ENCODE measurements around the gene RUFY4.
"Not testable (repeated sequence)": the region's sequence is repeated elsewhere in the genome, so short reads cannot be mapped to it uniquely, and the experiment has no call there.

RUFY4 gene, protein sequence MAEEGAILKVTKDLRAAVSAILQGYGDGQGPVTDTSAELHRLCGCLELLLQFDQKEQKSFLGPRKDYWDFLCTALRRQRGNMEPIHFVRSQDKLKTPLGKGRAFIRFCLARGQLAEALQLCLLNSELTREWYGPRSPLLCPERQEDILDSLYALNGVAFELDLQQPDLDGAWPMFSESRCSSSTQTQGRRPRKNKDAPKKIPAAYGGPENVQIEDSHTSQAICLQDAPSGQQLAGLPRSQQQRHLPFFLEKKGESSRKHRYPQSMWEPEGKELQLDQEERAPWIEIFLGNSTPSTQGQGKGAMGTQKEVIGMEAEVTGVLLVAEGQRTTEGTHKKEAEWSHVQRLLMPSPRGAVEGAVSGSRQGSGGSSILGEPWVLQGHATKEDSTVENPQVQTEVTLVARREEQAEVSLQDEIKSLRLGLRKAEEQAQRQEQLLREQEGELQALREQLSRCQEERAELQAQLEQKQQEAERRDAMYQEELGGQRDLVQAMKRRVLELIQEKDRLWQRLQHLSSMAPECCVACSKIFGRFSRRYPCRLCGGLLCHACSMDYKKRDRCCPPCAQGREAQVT

DNA sequence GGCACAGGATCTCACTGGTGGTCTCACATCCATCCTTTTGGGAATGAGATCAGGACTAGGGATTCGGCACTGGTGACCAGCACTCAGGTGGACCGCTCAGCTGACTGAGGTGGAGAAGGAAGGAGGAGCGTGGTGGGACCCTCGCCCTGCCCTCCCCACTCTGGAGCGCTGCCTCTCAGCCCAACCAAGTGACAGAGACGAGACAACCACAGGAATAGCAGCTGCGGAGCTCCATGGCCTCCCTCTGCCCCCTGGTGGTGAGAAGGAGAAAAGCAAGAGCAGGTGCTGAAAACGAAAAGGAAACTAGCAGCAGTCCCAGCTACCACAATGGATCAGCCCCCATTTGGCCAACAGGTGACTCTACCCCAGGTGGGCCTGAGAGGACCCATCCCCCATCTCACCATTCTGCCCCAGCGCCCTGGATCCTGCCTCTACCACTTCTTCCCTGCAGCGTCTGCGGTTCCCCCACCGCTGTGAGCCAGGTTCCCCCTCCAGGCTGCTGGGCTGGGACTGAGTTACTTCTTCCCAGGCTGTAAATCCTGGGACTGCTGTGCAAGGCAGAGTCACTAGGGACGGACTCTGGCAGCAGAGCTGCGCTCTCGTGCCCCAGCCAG, at the start of gene RUFY4:
RUFY4 (plus strand) TSS at position 533 of the 614 bp plus-strand sequence. CDS start 1,353 bp downstream, outside the sequence.
- not testable (repeated sequence) for H3K27ac ChIP-seq
- TF ChIP-seq, protein P1, sequence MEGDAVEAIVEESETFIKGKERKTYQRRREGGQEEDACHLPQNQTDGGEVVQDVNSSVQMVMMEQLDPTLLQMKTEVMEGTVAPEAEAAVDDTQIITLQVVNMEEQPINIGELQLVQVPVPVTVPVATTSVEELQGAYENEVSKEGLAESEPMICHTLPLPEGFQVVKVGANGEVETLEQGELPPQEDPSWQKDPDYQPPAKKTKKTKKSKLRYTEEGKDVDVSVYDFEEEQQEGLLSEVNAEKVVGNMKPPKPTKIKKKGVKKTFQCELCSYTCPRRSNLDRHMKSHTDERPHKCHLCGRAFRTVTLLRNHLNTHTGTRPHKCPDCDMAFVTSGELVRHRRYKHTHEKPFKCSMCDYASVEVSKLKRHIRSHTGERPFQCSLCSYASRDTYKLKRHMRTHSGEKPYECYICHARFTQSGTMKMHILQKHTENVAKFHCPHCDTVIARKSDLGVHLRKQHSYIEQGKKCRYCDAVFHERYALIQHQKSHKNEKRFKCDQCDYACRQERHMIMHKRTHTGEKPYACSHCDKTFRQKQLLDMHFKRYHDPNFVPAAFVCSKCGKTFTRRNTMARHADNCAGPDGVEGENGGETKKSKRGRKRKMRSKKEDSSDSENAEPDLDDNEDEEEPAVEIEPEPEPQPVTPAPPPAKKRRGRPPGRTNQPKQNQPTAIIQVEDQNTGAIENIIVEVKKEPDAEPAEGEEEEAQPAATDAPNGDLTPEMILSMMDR (conservative IDR thresholded peaks at IDR 0.05), result peak; percentile 87

DNA sequence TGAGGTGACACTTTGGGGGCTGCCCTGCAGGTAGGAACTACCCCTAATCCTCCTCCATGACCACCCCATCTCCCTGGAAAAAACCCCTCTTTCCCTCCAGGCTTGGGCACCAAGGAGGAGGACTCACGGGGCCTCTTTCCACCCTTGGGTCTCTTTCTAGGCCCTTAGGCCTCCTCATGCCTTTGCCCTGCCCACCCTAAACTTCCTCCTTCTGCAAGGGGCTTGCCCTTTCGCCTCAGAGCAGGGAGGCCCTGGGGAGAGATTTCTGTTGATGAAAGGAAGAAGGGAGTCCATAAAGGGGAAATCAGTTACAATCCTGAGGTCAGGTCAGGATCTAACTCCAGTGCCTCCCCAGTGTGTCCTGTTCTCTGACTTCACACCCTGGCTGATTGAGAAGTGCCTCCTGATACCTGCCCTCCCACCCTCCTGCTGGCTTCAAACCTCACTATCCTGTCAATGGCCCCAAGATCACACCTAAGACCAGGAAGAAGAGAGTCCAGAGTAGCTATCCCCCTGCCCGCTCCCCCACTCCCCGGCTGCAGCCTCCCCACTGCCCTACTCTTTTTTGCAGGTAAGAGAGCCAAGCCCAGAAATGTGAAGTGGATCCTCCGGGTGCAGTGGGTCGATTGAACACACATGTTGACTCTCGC, 49.5 kb upstream of the RUFY4 start:
- no peak overlapping the region for H3K27ac ChIP-seq
- TF ChIP-seq, protein P1 (conservative IDR thresholded peaks at IDR 0.05), result no peak

DNA sequence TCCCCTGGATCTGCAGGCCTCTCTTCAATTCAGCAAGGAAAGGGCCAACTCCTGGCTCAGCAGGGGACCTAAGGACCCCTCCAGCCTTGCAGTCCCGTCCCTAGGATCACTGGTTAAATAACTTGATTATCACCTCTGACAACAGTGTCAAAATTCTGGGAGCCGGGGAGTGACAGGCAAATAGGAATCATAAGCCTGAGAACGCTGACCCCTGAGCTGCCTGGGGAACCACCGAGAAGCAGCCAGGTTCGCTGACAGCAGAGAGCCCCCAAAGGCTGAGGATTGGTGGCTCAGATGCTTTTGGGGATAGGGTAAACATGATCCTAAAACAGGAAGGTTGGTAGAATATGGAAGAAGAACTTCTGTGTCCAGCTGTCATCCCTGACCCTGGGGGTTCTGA, 48.8 kb upstream of the RUFY4 start:
- TF ChIP-seq, protein P1 (conservative IDR thresholded peaks at IDR 0.05), result no peak
- H3K27ac ChIP-seq, result no peak overlapping the region

DNA sequence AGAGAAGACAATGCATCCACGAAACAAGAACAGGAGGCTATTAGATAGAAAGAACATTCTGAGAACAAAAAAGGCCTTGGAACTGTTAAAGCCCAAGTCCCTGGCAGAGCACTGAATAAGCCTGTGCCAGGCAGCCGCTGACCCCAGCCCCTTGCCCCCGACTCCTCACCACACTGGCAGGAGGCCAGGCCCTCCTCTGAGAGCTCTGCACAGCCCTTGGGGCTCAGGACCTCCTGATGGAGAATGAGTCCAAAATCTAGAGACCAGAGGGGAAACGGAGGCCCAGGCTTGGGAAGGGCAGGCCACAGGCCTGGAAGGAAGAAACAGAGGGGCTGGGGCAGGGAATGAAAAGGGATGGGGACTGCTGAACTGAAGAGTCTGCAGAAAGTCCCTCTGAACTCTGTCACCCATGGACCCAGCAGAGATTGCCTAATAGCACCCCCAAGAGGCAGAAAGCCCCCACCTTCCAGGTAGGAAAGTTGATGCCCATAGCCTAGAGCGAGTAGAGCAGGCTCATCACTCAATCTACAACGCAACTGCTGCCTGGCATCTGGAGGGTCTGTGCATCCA, 48.0 kb upstream of the RUFY4 start:
- TF ChIP-seq, protein P1 (conservative IDR thresholded peaks at IDR 0.05), result no peak
- no peak overlapping the region for H3K27ac ChIP-seq

DNA sequence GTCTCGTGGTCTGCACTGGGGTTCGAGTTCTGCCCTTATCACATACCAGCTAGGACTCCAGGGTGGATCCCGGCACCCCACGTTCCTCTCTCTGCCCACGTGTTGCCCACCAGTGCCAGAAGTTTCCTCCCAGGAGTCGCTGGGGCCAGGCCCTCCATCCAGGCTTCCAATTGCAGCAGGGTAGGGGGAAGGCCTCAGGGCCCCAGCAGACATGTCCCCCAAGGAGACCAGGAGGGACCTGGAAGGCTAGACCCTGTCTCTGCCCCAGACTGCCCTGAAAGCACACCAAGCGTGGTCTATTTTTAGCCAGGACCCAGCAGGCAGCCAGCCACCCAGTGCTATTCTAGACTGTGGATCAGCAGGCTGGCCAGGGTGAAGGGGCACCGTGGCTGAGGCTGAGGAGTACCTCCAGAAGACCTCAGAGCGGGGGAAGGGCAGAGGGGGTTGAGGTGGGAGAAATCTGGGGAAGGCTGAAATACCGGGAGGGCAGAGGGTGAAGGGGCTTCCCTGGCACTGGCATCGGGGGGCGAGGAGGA, 47.4 kb upstream of the RUFY4 start:
- TF ChIP-seq, protein P1 (conservative IDR thresholded peaks at IDR 0.05), result no peak
- no peak overlapping the region for H3K27ac ChIP-seq

DNA sequence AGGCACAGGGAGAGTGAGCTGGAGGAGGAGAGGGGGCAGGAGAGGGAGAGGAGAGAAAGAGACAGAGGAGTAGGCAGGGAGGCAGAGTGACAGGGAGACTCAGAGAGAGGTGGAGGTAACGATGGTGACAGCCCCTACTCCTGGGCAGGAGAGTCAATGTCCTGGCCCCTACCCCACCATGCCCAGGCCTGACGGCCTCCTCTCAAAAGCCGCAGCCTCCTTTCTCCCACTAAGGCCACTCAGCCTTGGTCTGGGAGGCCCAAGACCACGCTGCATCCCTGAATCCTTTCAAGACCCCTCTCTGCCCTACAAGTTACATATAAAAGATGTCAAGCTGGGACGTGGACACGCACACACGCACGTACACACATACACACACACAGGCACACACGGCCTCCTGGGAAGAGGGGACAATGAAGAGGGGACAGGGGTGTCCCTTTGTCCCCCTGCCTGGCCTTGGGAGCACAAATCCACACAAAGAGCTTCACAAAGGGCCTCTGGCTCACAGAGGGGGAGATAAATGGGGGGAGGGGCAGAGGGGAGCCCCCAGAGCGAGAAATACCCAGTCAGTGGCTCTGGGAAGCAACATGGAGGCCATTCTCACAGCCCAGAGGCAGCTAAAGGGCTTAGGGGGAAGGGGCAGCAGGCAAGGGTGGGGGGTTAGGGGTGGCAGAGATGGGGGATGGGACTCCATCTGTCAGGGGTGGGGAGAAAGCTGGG, 46.8 kb upstream of the RUFY4 start:
- no peak overlapping the region for H3K27ac ChIP-seq
- TF ChIP-seq, protein P1 (conservative IDR thresholded peaks at IDR 0.05), result no peak
